Hair follicle dermal papilla cell (primary cell): Measurements from ENCODE around the gene KRTAP2-4. TPM values are rescaled to one million over a fixed set of nuclear protein-coding genes. Genes with fewer than 3 reads are reported as not detected.

Experiments used
- total RNA-seq: library from RNA; depleted of rRNA; stranded (reverse); fragments of >200 nt; gene quantifications from 2 replicates; pipeline ENCODE4 v1.2.3, GENCODE V29; 2012

The KRTAP2-4 gene
- not detected in 2 replicates for total RNA-seq

GRCh38 chr17:41065829-41066624 lies at the start of gene KRTAP2-4:
Gene KRTAP2-4 (minus strand): TSS chr17:41065879. CDS start chr17:41065845, 34 bp downstream.

GRCh38 chr17:41105347-41105746 lies 39.7 kb upstream of the KRTAP2-4 start, which contains the start of gene KRTAP4-9:
Gene KRTAP4-9 (plus strand): TSS chr17:41105389. CDS start chr17:41105389, 0 bp downstream.

GRCh38 chr17:41101586-41102259 lies 36.0 kb upstream of the KRTAP2-4 start, which contains the start of gene KRTAP4-16:
Gene KRTAP4-16 (minus strand): TSS chr17:41102209. CDS start chr17:41102209, 0 bp downstream.

GRCh38 chr17:41098042-41098441 lies 32.4 kb upstream of the KRTAP2-4 start, which contains the start of gene KRTAP4-8:
Gene KRTAP4-8 (minus strand): TSS chr17:41098142. CDS start chr17:41098084, 58 bp downstream.

GRCh38 chr17:41084100-41084856 lies 18.6 kb upstream of the KRTAP2-4 start, which contains the start of gene KRTAP4-7:
Gene KRTAP4-7 (plus strand): TSS chr17:41084150. CDS start chr17:41084207, 57 bp downstream.

GRCh38 chr17:41060052-41060604 lies 5.6 kb downstream of the KRTAP2-4 start, which contains the start of gene KRTAP2-3:
Gene KRTAP2-3 (minus strand): TSS chr17:41060114. CDS start chr17:41060050, 64 bp downstream.

GRCh38 chr17:41055130-41055529 lies 10.5 kb downstream of the KRTAP2-4 start, which contains the start of gene KRTAP2-2:
Gene KRTAP2-2 (minus strand): TSS chr17:41055230. CDS start chr17:41055211, 19 bp downstream.

GRCh38 chr17:41046735-41047465 lies 18.8 kb downstream of the KRTAP2-4 start, which contains the start of gene KRTAP2-1:
Gene KRTAP2-1 (minus strand): TSS chr17:41047316. CDS start chr17:41047267, 49 bp downstream.

GRCh38 chr17:41040783-41041571 lies 24.7 kb downstream of the KRTAP2-4 start, which contains the start of gene KRTAP1-1:
Gene KRTAP1-1 (minus strand): TSS chr17:41041450. CDS start chr17:41041397, 53 bp downstream.

GRCh38 chr17:41034346-41034935 lies 31.2 kb downstream of the KRTAP2-4 start, which contains the start of gene KRTAP1-3:
Gene KRTAP1-3 (minus strand): TSS chr17:41034874. CDS start chr17:41034821, 53 bp downstream.

GRCh38 chr17:41029633-41030245 lies 35.9 kb downstream of the KRTAP2-4 start, which contains the start of gene KRTAP1-4:
Gene KRTAP1-4 (minus strand): TSS chr17:41030195. CDS start chr17:41030078, 117 bp downstream.

GRCh38 chr17:41026715-41027471 lies 38.8 kb downstream of the KRTAP2-4 start, which contains the start of gene KRTAP1-5:
Gene KRTAP1-5 (minus strand): TSS chr17:41027208. CDS start chr17:41027155, 53 bp downstream.

Other genes starting within 250 kb of the KRTAP2-4 start
- 2.1 and 3.4 TPM in 2 replicates for gene KRT10, start 243.3 kb downstream of the KRTAP2-4 start, total RNA-seq
- gene KRT12, start 198.7 kb downstream of the KRTAP2-4 start, total RNA-seq: not detected in 2 replicates
- not detected in 2 replicates for gene KRT20, start 180.6 kb downstream of the KRTAP2-4 start, total RNA-seq
- gene KRT23, start 128.2 kb downstream of the KRTAP2-4 start, total RNA-seq: 0.16 and 0.85 TPM in 2 replicates
- not detected in 2 replicates for gene KRT39, start 98.9 kb downstream of the KRTAP2-4 start, total RNA-seq
- not detected in 2 replicates for gene KRT40, start 81.6 kb downstream of the KRTAP2-4 start, total RNA-seq
- not detected in 2 replicates for gene KRTAP3-3, start 71.7 kb downstream of the KRTAP2-4 start, total RNA-seq
- not detected in 2 replicates for gene KRTAP3-2, start 66.0 kb downstream of the KRTAP2-4 start, total RNA-seq
- not detected in 2 replicates for gene KRTAP3-1, start 56.8 kb downstream of the KRTAP2-4 start, total RNA-seq
- 1.5 and 6.0 TPM in 2 replicates for gene KRTAP1-5, start 38.7 kb downstream of the KRTAP2-4 start, total RNA-seq
- gene KRTAP1-4, start 35.7 kb downstream of the KRTAP2-4 start, total RNA-seq: not detected in 2 replicates
- not detected in 2 replicates for gene KRTAP1-3, start 31.0 kb downstream of the KRTAP2-4 start, total RNA-seq
- gene KRTAP1-1, start 24.4 kb downstream of the KRTAP2-4 start, total RNA-seq: not detected in 2 replicates
- not detected in 2 replicates for gene KRTAP2-1, start 18.6 kb downstream of the KRTAP2-4 start, total RNA-seq
- gene KRTAP2-2, start 10.6 kb downstream of the KRTAP2-4 start, total RNA-seq: not detected in 2 replicates
- not detected in 2 replicates for gene KRTAP2-3, start 5.8 kb downstream of the KRTAP2-4 start, total RNA-seq
- gene KRTAP4-7, start 18.3 kb upstream of the KRTAP2-4 start, total RNA-seq: not detected in 2 replicates
- not detected in 2 replicates for gene KRTAP4-8, start 32.3 kb upstream of the KRTAP2-4 start, total RNA-seq
- not detected in 2 replicates for gene KRTAP4-16, start 36.3 kb upstream of the KRTAP2-4 start, total RNA-seq
- not detected in 2 replicates for gene KRTAP4-9, start 39.5 kb upstream of the KRTAP2-4 start, total RNA-seq
- gene KRTAP4-11, start 52.5 kb upstream of the KRTAP2-4 start, total RNA-seq: not detected in 2 replicates
- gene KRTAP4-12, start 58.3 kb upstream of the KRTAP2-4 start, total RNA-seq: not detected in 2 replicates
- not detected in 2 replicates for gene KRTAP4-6, start 74.7 kb upstream of the KRTAP2-4 start, total RNA-seq
- not detected in 2 replicates for gene KRTAP4-5, start 83.9 kb upstream of the KRTAP2-4 start, total RNA-seq
- gene KRTAP4-4, start 94.9 kb upstream of the KRTAP2-4 start, total RNA-seq: not detected in 2 replicates
- gene KRTAP4-3, start 102.3 kb upstream of the KRTAP2-4 start, total RNA-seq: not detected in 2 replicates
- gene KRTAP4-2, start 112.3 kb upstream of the KRTAP2-4 start, total RNA-seq: not detected in 2 replicates
- not detected in 2 replicates for gene KRTAP4-1, start 119.0 kb upstream of the KRTAP2-4 start, total RNA-seq
- not detected in 2 replicates for gene KRTAP9-1, start 124.0 kb upstream of the KRTAP2-4 start, total RNA-seq
- not detected in 2 replicates for gene KRTAP9-2, start 160.8 kb upstream of the KRTAP2-4 start, total RNA-seq
- not detected in 2 replicates for gene KRTAP9-3, start 166.6 kb upstream of the KRTAP2-4 start, total RNA-seq
- not detected in 2 replicates for gene KRTAP9-8, start 172.1 kb upstream of the KRTAP2-4 start, total RNA-seq
- not detected in 2 replicates for gene KRTAP9-4, start 183.8 kb upstream of the KRTAP2-4 start, total RNA-seq
- gene KRTAP9-9, start 189.5 kb upstream of the KRTAP2-4 start, total RNA-seq: not detected in 2 replicates
- not detected in 2 replicates for gene KRTAP9-6, start 199.5 kb upstream of the KRTAP2-4 start, total RNA-seq
- gene KRTAP9-7, start 209.8 kb upstream of the KRTAP2-4 start, total RNA-seq: not detected in 2 replicates
- not detected in 2 replicates for gene KRTAP29-1, start 237.0 kb upstream of the KRTAP2-4 start, total RNA-seq
- not detected in 2 replicates for gene KRTAP16-1, start 243.4 kb upstream of the KRTAP2-4 start, total RNA-seq
- gene KRTAP17-1, start 249.8 kb upstream of the KRTAP2-4 start, total RNA-seq: not detected in 2 replicates